Gastrocnemius medialis (tissue), 4 donors: ENCODE results near the gene LYRM9.

Source experiments
- POLR2A ChIP-seq, 2 donors: fragments of 450-650 bp; IDR thresholded peaks; one replicate each; pipeline ENCODE4 v1.6.1; 2017; ENCODE audit warnings: antibody characterized with exemption in 2 of 2, mild to moderate bottlenecking in 2 of 2, moderate library complexity in 2 of 2
- TF ChIP-seq, protein P1 (sequence below), 5 experiments: fragments of 450-650 bp in 3 of 5; fragments of 200-600 bp in 2 of 5; sonication (generic) in 2 of 5; IDR thresholded peaks in 4 of 5; conservative IDR thresholded peaks in 1 of 5; 1 replicate in 4 of 5; 2 replicates in 1 of 5; pipeline ENCODE4 v1.5.1; 2016 to 2019; ENCODE audit warnings: antibody characterized with exemption in 5 of 5, mild to moderate bottlenecking in 3 of 5, moderate library complexity in 3 of 5

DNA sequence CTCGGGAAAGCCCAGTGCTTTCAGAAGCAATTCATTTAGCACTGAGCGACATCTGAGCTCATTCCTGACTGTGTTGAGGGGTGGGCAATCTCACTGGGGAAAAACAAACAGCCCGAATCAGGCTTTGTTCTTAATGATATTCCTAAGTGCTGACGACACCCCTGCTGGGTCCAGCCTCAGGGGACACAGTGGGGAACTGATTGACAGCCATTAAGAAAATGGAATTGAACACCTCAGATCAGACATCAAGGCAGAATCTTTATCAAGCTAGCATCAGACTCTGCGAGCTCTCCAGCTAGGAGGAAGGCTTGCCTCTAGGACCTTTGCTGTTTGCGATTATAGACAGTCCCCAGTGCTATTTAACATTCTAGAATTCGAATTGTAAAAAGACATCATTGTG lies 22.5 kb upstream of the LYRM9 start:
- TF ChIP-seq, protein P1, sequence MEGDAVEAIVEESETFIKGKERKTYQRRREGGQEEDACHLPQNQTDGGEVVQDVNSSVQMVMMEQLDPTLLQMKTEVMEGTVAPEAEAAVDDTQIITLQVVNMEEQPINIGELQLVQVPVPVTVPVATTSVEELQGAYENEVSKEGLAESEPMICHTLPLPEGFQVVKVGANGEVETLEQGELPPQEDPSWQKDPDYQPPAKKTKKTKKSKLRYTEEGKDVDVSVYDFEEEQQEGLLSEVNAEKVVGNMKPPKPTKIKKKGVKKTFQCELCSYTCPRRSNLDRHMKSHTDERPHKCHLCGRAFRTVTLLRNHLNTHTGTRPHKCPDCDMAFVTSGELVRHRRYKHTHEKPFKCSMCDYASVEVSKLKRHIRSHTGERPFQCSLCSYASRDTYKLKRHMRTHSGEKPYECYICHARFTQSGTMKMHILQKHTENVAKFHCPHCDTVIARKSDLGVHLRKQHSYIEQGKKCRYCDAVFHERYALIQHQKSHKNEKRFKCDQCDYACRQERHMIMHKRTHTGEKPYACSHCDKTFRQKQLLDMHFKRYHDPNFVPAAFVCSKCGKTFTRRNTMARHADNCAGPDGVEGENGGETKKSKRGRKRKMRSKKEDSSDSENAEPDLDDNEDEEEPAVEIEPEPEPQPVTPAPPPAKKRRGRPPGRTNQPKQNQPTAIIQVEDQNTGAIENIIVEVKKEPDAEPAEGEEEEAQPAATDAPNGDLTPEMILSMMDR (IDR thresholded peaks at IDR 0.05 in 4 of 5, conservative IDR thresholded peaks at IDR 0.05 in 1 of 5) = no peak
- no peak for TF ChIP-seq POLR2A (IDR thresholded peaks at IDR 0.05)
